ENCODE measurements around the gene TSPYL1. TPM values are rescaled to one million over a fixed set of nuclear protein-coding genes. Genes with fewer than 3 reads are reported as not detected.

The TSPYL1 gene
- total RNA-seq, 1 experiment from 2014 or later, result 68.6 TPM

GRCh38 chr6:116304538-116305097 lies 24.9 kb upstream of the TSPYL1 start (continued):
- no peak for TF ChIP-seq ZNF232 (CRISPR knock-in tag; IDR thresholded peaks at IDR 0.05)
- no peak for TF ChIP-seq OVOL2 (CRISPR knock-in tag; IDR thresholded peaks at IDR 0.05; ENCODE audit: borderline replicate concordance)
- TF ChIP-seq SP1 (CRISPR knock-in tag; conservative IDR thresholded peaks at IDR 0.05), result no peak
- no peak for TF ChIP-seq ZNF396 (CRISPR knock-in tag; IDR thresholded peaks at IDR 0.05; ENCODE audit: borderline replicate concordance)
- no peak for TF ChIP-seq IRF2 (CRISPR knock-in tag; IDR thresholded peaks at IDR 0.05; ENCODE audit: borderline replicate concordance, low read depth)
- TF ChIP-seq MLX (CRISPR knock-in tag; IDR thresholded peaks at IDR 0.05), result no peak
- TF ChIP-seq PRDM15 (CRISPR knock-in tag; IDR thresholded peaks at IDR 0.05), result no peak
- TF ChIP-seq CREM (CRISPR knock-in tag; IDR thresholded peaks at IDR 0.05), result no peak
- TF ChIP-seq FOXK1 (CRISPR knock-in tag; IDR thresholded peaks at IDR 0.05), result no peak

GRCh38 chr6:116301104-116301503 lies 21.4 kb upstream of the TSPYL1 start:
- Mint-ChIP-seq H3K9me3 (peaks cover 22% of the 10 kb centered on the region), H3K27me3 (ENCODE audit: low read depth) (no peaks in the 10 kb centered on the region), H3K4me1 (no peaks in the 10 kb centered on the region), H3K4me3 (no peak overlapping the region), H3K27ac (no peak overlapping the region), H3K36me3 (peaks cover 11% of the 10 kb centered on the region)
- POLR2A ChIA-PET, result no interaction called here
- DNase-seq (ENCODE audit: low spot score) (no peak), ATAC-seq (no peak)
- CTCF ChIA-PET, result no interaction called here
- TF ChIP-seq CREM (CRISPR knock-in tag; IDR thresholded peaks at IDR 0.05) (no peak), FOXJ3 (CRISPR knock-in tag; IDR thresholded peaks at IDR 0.05; ENCODE audit: borderline replicate concordance) (no peak), ZNF423 (CRISPR knock-in tag; IDR thresholded peaks at IDR 0.05) (no peak), ZNF671 (CRISPR knock-in tag; IDR thresholded peaks at IDR 0.05) (no peak), E2F1 (CRISPR knock-in tag; IDR thresholded peaks at IDR 0.05) (no peak), E2F5 (CRISPR knock-in tag; IDR thresholded peaks at IDR 0.05) (no peak), ZSCAN18 (CRISPR knock-in tag; IDR thresholded peaks at IDR 0.05) (no peak), IRF2 (CRISPR knock-in tag; IDR thresholded peaks at IDR 0.05; ENCODE audit: borderline replicate concordance, low read depth) (no peak), USF2 (CRISPR knock-in tag; IDR thresholded peaks at IDR 0.05) (no peak), ZNF281 (CRISPR knock-in tag; IDR thresholded peaks at IDR 0.05) (no peak), OVOL2 (CRISPR knock-in tag; IDR thresholded peaks at IDR 0.05; ENCODE audit: borderline replicate concordance) (no peak), ATF3 (CRISPR knock-in tag; conservative IDR thresholded peaks at IDR 0.05) (no peak), ZNF219 (CRISPR knock-in tag; IDR thresholded peaks at IDR 0.05; ENCODE audit: borderline replicate concordance) (no peak), RORB (CRISPR knock-in tag; IDR thresholded peaks at IDR 0.05) (no peak), ATF6 (CRISPR knock-in tag; IDR thresholded peaks at IDR 0.05) (no peak), ZNF416 (CRISPR knock-in tag; IDR thresholded peaks at IDR 0.05) (no peak)
